Spinal cord (tissue), 10 donors: ENCODE measurements around the gene VPS18. TPM values are rescaled to one million over a fixed set of nuclear protein-coding genes. Genes with fewer than 3 reads are reported as not detected.
"Not testable (repeated sequence)": the region's sequence is repeated elsewhere in the genome, so short reads cannot be mapped to it uniquely, and the experiment has no call there.

Experiments used
- DNase-seq, 6 donors: peaks; one replicate each; pipeline versions ENCODE4 v3.0.0 to v3.0.0-alpha.2; 2013 to 2015; ENCODE audit warnings: low spot score in 6 of 6, low read depth in 4 of 6
- H3K27ac ChIP-seq: one replicate; pipeline ENCODE4 v1.5.1; 2013; ENCODE audit warnings: low read depth, low read length, control low read depth
- H3K27me3 ChIP-seq: one replicate; pipeline ENCODE4 v1.6.1; 2013; ENCODE audit warnings: low read length; ENCODE audit not compliant: control insufficient read depth, insufficient read depth
- H3K36me3 ChIP-seq: one replicate; pipeline ENCODE4 v1.6.1; 2013; ENCODE audit warnings: low read length; ENCODE audit not compliant: control insufficient read depth, insufficient read depth
- H3K4me1 ChIP-seq: one replicate; pipeline ENCODE4 v1.6.1; 2013; ENCODE audit warnings: low read length; ENCODE audit not compliant: control insufficient read depth, insufficient read depth
- H3K4me3 ChIP-seq: one replicate; pipeline ENCODE4 v1.5.1; 2013; ENCODE audit warnings: low read depth, low read length, control low read depth
- H3K9me3 ChIP-seq: one replicate; pipeline ENCODE4 v1.6.1; 2013; ENCODE audit warnings: low read length; ENCODE audit not compliant: control insufficient read depth, insufficient read depth
- WGBS: methylation state at CpG from one replicate; pipeline ENCODE4 v1.1.5; 2013; ENCODE audit warnings: missing lambda C conversion rate; ENCODE audit not compliant: insufficient coverage; 5-methylcytosine and 5-hydroxymethylcytosine counted together
- polyA plus RNA-seq, 2 donors: library from polyadenylated mRNA; unstranded; fragments of 120-200 nt; gene quantifications; one replicate each; pipeline ENCODE4 v1.2.1, GENCODE V29; 2013; ENCODE audit not compliant: insufficient read length in 2 of 2
- total RNA-seq, 2 donors: library from RNA; depleted of rRNA in 1 of 2; stranded (reverse); fragments of 120-200 nt in 1 of 2; fragments of >200 nt in 1 of 2; gene quantifications; one replicate each; pipeline versions ENCODE4 v1.2.3 to v1.2.4, GENCODE V29; 2013 to 2014
- donor health status: healthy.

The VPS18 gene
- total and polyA plus RNA-seq, 4 donors = 19.9 to 23.1 (median 22.1) TPM

DNA sequence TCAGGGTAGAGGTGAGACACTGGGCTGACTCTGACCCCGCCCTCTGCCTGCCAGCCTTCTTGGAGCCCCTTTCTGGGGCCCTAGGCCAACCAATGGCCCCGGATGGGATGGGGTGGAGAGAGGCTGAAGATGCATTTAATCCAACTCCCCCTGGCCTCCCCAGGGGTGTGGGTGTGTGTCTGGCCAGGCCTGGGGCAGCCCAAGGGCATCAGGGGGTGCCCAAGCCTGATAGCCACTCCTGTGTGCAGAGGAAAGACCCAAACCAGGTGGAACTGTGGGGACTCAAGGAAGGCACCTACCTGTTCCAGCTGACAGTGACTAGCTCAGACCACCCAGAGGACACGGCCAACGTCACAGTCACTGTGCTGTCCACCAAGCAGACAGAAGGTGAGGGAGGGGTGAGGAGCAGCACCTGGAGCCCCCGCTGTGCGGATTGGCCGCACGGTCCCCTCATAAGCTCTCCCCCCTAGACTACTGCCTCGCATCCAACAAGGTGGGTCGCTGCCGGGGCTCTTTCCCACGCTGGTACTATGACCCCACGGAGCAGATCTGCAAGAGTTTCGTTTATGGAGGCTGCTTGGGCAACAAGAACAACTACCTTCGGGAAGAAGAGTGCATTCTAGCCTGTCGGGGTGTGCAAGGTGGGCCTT is 40.9 kb upstream of the VPS18 start:
- 93% methylated on average over 14 of the region's 16 CpGs for WGBS
- no peak for DNase-seq
- H3K27me3 ChIP-seq = no peaks in the 10 kb centered on the region
- H3K4me1 ChIP-seq = peaks cover 6% of the 10 kb centered on the region
- peaks cover 6% of the 10 kb centered on the region for H3K36me3 ChIP-seq
- no peaks in the 10 kb centered on the region for H3K9me3 ChIP-seq
- H3K27ac ChIP-seq = no peak overlapping the region
- H3K4me3 ChIP-seq = no peak overlapping the region

GRCh38 chr15:40854161-40854560 is 40.1 kb upstream of the VPS18 start:
- no peak for DNase-seq
- Histone ChIP-seq H3K27me3 (no peaks in the 10 kb centered on the region), H3K4me1 (peaks cover 6% of the 10 kb centered on the region), H3K9me3 (no peaks in the 10 kb centered on the region), H3K4me3 (no peak overlapping the region), H3K36me3 (peaks cover 6% of the 10 kb centered on the region), H3K27ac (no peak overlapping the region)
- 57% methylated on average over 7 of the region's 10 CpGs for WGBS

GRCh38 chr15:40855706-40856234 is 38.5 kb upstream of the VPS18 start:
- Histone ChIP-seq H3K9me3 (no peaks in the 10 kb centered on the region), H3K4me1 (peaks cover 6% of the 10 kb centered on the region)
- WGBS = 80% methylated on average over 7 of the region's 13 CpGs

DNA sequence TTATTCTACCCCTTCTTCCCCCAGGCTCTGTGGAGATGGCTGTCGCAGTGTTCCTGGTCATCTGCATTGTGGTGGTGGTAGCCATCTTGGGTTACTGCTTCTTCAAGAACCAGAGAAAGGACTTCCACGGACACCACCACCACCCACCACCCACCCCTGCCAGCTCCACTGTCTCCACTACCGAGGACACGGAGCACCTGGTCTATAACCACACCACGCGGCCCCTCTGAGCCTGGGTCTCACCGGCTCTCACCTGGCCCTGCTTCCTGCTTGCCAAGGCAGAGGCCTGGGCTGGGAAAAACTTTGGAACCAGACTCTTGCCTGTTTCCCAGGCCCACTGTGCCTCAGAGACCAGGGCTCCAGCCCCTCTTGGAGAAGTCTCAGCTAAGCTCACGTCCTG is 37.5 kb upstream of the VPS18 start:
- Histone ChIP-seq H3K9me3 (no peaks in the 10 kb centered on the region), H3K4me1 (peaks cover 6% of the 10 kb centered on the region), H3K27me3 (no peaks in the 10 kb centered on the region), H3K27ac (no peak overlapping the region), H3K4me3 (no peak overlapping the region), H3K36me3 (peaks cover 6% of the 10 kb centered on the region)
- 83% methylated on average over 5 of the region's 8 CpGs for WGBS
- no peak for DNase-seq

More at GRCh38 chr15:40855706-40856234, 38.5 kb upstream of the VPS18 start:
- Histone ChIP-seq H3K27me3 (no peaks in the 10 kb centered on the region), H3K27ac (no peak overlapping the region), H3K4me3 (no peak overlapping the region), H3K36me3 (peaks cover 6% of the 10 kb centered on the region)
- DNase-seq = no peak

DNA sequence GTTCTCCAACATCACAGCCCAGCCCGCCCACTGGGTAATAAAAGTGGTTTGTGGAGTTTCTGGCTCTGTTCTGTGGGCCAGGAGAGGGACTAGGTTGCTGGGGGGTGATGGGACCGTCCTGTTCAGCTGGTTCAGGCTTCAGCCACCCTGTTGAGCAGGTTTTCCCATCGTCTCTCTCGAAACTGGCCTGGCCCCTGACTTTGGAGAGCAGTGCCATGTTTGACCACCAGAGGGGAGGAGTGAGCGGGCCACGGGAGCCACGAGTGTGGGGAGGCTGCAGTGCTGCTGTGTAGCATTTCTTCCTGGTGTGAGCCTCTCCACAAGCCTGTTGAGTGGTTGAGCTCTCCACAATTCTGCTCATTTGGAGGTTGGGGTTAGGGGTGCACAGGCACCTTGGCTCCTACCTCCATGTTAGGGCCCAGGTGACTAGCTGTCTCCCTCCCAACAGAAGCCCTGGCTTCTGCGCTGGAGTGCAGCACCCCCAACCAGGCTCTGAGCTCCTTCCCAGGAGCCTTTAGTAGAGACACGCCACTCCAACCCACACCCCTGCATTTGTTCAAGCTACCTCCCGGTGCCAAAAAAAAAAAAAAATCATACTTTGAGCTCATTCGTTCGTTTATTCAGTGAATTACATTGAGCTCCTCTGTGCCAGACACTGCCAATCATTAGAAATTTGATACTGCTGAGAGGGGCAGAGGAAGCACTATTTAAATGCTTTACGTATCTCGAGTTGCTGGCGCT is 36.5 kb upstream of the VPS18 start:
- Histone ChIP-seq H3K36me3 (peaks cover 6% of the 10 kb centered on the region), H3K9me3 (no peaks in the 10 kb centered on the region), H3K4me1 (peaks cover 6% of the 10 kb centered on the region), H3K27me3 (no peaks in the 10 kb centered on the region), H3K27ac (no peak overlapping the region), H3K4me3 (no peak overlapping the region)
- DNase-seq = peak in 4 of 6 donors; percentile 33 to 84 (median 64)
- 39% methylated on average over 12 of the region's 15 CpGs for WGBS

GRCh38 chr15:40858706-40859105 is 35.5 kb upstream of the VPS18 start:
- Histone ChIP-seq H3K27ac (no peak overlapping the region), H3K9me3 (no peaks in the 10 kb centered on the region), H3K27me3 (no peaks in the 10 kb centered on the region), H3K4me1 (peaks cover 6% of the 10 kb centered on the region), H3K4me3 (no peak overlapping the region), H3K36me3 (peaks cover under 1% of the 10 kb centered on the region)
- no peak for DNase-seq
- WGBS = 71% methylated on average over 3 of the region's 10 CpGs

- no peaks in the 10 kb centered on the region for H3K9me3 ChIP-seq
- H3K27me3 ChIP-seq = no peaks in the 10 kb centered on the region
- no peak overlapping the region for H3K27ac ChIP-seq
- no peaks in the 10 kb centered on the region for H3K36me3 ChIP-seq
- WGBS = 45% methylated on average over 18 of the region's 18 CpGs
- peaks cover 6% of the 10 kb centered on the region for H3K4me1 ChIP-seq
- no peak overlapping the region for H3K4me3 ChIP-seq
- peak in 2 of 6 donors; percentile 64 to 69 for DNase-seq
Observed at GRCh38 chr15:40859206-40859851, 34.9 kb upstream of the VPS18 start.

- not testable (repeated sequence) for DNase-seq, H3K36me3 ChIP-seq, H3K4me1 ChIP-seq, H3K27me3 ChIP-seq, H3K27ac ChIP-seq, H3K9me3 ChIP-seq, H3K4me3 ChIP-seq
- 20% methylated on average over 1 of the region's 4 CpGs for WGBS
Observed at GRCh38 chr15:40861147-40861546, 33.1 kb upstream of the VPS18 start.

- DNase-seq = no peak
- whole genome bisulfite sequencing = 49% methylated on average over 4 of the region's 4 CpGs
- Histone ChIP-seq H3K9me3 (no peaks in the 10 kb centered on the region), H3K4me1 (no peaks in the 10 kb centered on the region), H3K4me3 (no peak overlapping the region), H3K36me3 (no peaks in the 10 kb centered on the region), H3K27ac (no peak overlapping the region), H3K27me3 (no peaks in the 10 kb centered on the region)
Observed at GRCh38 chr15:40863660-40864270, 30.5 kb upstream of the VPS18 start.
